Measurements from ENCODE around the gene DIAPH3.

- TF ChIP-seq EZH2 (IDR thresholded peaks at IDR 0.05; ENCODE audit: borderline replicate concordance, low read depth, low read length, poor library complexity, severe bottlenecking): no peak
- TF ChIP-seq, protein P1, sequence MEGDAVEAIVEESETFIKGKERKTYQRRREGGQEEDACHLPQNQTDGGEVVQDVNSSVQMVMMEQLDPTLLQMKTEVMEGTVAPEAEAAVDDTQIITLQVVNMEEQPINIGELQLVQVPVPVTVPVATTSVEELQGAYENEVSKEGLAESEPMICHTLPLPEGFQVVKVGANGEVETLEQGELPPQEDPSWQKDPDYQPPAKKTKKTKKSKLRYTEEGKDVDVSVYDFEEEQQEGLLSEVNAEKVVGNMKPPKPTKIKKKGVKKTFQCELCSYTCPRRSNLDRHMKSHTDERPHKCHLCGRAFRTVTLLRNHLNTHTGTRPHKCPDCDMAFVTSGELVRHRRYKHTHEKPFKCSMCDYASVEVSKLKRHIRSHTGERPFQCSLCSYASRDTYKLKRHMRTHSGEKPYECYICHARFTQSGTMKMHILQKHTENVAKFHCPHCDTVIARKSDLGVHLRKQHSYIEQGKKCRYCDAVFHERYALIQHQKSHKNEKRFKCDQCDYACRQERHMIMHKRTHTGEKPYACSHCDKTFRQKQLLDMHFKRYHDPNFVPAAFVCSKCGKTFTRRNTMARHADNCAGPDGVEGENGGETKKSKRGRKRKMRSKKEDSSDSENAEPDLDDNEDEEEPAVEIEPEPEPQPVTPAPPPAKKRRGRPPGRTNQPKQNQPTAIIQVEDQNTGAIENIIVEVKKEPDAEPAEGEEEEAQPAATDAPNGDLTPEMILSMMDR (conservative IDR thresholded peaks at IDR 0.05; ENCODE audit: low read depth, low read length): no peak
Measured at GRCh38 chr13:60170414-60170813, 6.7 kb upstream of the DIAPH3 start.

Measured in A673 (cell line).